ENCODE results near the gene XCL1. TPM values are rescaled to one million over a fixed set of nuclear protein-coding genes. Genes with fewer than 3 reads are reported as not detected.

XCL1 gene
- total RNA-seq, 1 experiment from 2014 or later: 0.26 TPM

- H2BK5ac ChIP-seq (ENCODE audit: insufficient read length, low read length): no peak overlapping the region
- no peak overlapping the region for H3K27ac ChIP-seq (ENCODE audit: insufficient read length, low read depth, low read length)
- no peak overlapping the region for H3T11ph ChIP-seq (ENCODE audit: low read length)
- no peaks in the 10 kb centered on the region for H3K23me2 ChIP-seq (ENCODE audit: insufficient read length, low read depth, low read length, poor library complexity, severe bottlenecking)
- no CpG with 5 or more reads among the region's 3 CpGs for WGBS (ENCODE audit: extremely low coverage, insufficient read length, low lambda C conversion rate)
- H3K18ac ChIP-seq (ENCODE audit: insufficient read length, low read depth, low read length): no peak overlapping the region
- no peak overlapping the region for H2AFZ ChIP-seq (ENCODE audit: low read length)
- no peak overlapping the region for H3K4ac ChIP-seq (ENCODE audit: low read depth, low read length)
- H2AK5ac ChIP-seq (ENCODE audit: insufficient read length, low read length): no peak overlapping the region
- no peaks in the 10 kb centered on the region for H3K27me3 ChIP-seq (ENCODE audit: insufficient read depth, low read length)
- H3K79me2 ChIP-seq (ENCODE audit: insufficient read depth, low read length): no peaks in the 10 kb centered on the region
- no peak overlapping the region for H2BK12ac ChIP-seq (ENCODE audit: insufficient read length, low read depth, low read length)
- no peak for DNase-seq
- no peak overlapping the region for H3K14ac ChIP-seq (ENCODE audit: insufficient read depth, low read length)
- no peak overlapping the region for H3K4me2 ChIP-seq (ENCODE audit: insufficient read depth, insufficient read length, low read length)
- no peak overlapping the region for H3K56ac ChIP-seq (ENCODE audit: insufficient read length, low read depth, low read length)
- no peaks in the 10 kb centered on the region for H3K9me3 ChIP-seq (ENCODE audit: control insufficient read depth, low read depth, low read length)
- Mint-ChIP-seq H3K27ac (no peak overlapping the region), H3K27me3 (ENCODE audit: low read depth) (no peaks in the 10 kb centered on the region), H3K4me1 (peaks cover 6 to 9% of the 10 kb centered on the region in 2 experiments), H3K9me3 (no peaks in the 10 kb centered on the region), H3K36me3 (ENCODE audit: insufficient read depth in 1 of 3, low read depth in 3 of 3) (no peaks in the 10 kb centered on the region), H3K4me3 (no peak overlapping the region)
- no peak for TF ChIP-seq CTCF (conservative IDR thresholded peaks at IDR 0.05)
- H4K8ac ChIP-seq (replicated peaks; ENCODE audit: insufficient read length, low read depth, low read length): no peak overlapping the region
- no peak overlapping the region for H3K23ac ChIP-seq (ENCODE audit: insufficient read length, low read depth, low read length)
- H2BK15ac ChIP-seq (ENCODE audit: low read depth, low read length): no peak overlapping the region
- no peaks in the 10 kb centered on the region for H4K20me1 ChIP-seq (ENCODE audit: control insufficient read depth, insufficient read depth, insufficient read length)
- H2BK120ac ChIP-seq (ENCODE audit: low read depth, low read length, poor library complexity, severe bottlenecking): no peak overlapping the region
- no peak overlapping the region for H4K91ac ChIP-seq (ENCODE audit: insufficient read length, low read depth, low read length)
- H4K5ac ChIP-seq (ENCODE audit: insufficient read length, low read depth, low read length): no peak overlapping the region
- no peak overlapping the region for H3K9ac ChIP-seq (ENCODE audit: extremely low read depth, insufficient read length, low read length)
- H3K79me1 ChIP-seq (ENCODE audit: insufficient read depth, low read depth, low read length, poor library complexity, severe bottlenecking): no peaks in the 10 kb centered on the region
- no peak overlapping the region for H2BK20ac ChIP-seq (ENCODE audit: low read depth, low read length, poor library complexity, severe bottlenecking)
- H3K4me1 ChIP-seq (ENCODE audit: insufficient read depth, low read length): 0 out of 2 replicates have a peak, but pooled peaks cover 2% of the 10 kb centered on the region
These were observed 31.5 kb downstream of the XCL1 start for GRCh38 chr1:168607872-168608428.
